ENCODE data around the gene HNRNPA2B1. TPM values are rescaled to one million over a fixed set of nuclear protein-coding genes. Genes with fewer than 3 reads are reported as not detected.
"Not testable (repeated sequence)": the region's sequence is repeated elsewhere in the genome, so short reads cannot be mapped to it uniquely, and the experiment has no call there.

The HNRNPA2B1 gene
- polyA plus RNA-seq, 1 of the 3 experiments (the other 2 are of a cell fraction), result 483 TPM

DNA sequence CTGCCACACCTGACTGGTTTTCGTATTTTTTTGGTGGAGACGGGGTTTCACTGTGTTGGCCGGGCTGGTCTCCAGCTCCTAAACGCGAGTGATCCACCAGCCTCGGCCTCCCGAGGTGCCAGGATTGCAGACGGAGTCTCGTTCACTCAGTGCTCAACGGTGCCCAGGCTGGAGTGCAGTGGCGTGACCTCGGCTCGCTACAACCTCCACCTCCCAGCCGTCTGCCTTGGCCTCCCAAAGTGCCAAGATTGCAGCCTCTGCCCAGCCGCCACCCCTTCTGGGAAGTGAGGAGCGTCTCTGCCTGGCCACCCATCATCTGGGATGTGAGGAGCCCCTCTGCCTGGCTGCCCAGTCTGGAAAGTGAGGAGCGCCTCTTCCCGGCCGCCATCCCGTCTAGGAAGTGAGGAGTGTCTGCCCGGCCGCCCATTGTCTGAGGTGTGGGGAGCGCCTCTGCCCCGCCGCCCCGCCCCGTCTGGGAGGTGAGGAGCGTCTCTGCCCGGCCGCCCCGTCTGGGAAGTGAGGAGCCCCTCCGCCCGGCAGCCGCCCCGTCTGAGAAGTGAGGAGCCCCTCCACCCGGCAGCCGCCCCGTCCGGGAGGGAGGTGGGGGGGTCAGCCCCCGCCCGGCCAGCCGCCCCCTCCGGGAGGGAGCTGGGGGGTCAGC, 52.8 kb downstream of the HNRNPA2B1 start:
- POLR2A ChIA-PET, H3K4me2 ChIP-seq: not testable (repeated sequence)

DNA sequence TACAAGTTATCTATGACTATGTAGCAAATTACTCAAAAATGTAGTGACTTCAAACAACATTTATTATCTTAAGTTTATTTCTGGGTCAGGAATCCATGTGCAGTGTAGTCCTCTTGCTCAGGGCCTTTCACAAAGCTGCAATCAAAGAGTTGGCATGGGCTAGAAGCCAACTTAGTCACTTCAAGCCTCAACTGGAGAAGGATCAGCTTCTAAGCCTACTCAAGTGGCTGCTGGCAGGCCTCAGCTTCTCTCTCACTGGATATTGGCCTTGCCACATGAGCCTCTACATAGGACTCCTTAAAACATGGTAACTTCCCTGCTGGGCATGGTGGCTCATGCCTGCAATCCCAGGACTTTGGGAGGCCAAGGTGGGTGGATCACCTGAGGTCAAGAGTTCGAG, 53.5 kb downstream of the HNRNPA2B1 start:
- H3K9ac ChIP-seq, result no peak overlapping the region
- DNase-seq, result no peak
- ChIA-PET CTCF (interaction anchor here (0.7 to 1.6 kb wide), 3 partner anchors 14 to 68 kb away, joined by 3 to 5 read pairs (median 3); no protein-coding TSS in a partner anchor), POLR2A (no interaction called here)
- no peaks in the 10 kb centered on the region for H3K9me3 ChIP-seq
- H3K4me3 ChIP-seq (ENCODE audit: low read depth in 2 of 2, low read length in 1 of 2), result no peak overlapping the region
- WGBS (ENCODE audit: low lambda C conversion rate), result 43% methylated on average over 1 of the region's 1 CpG
- TF ChIP-seq, protein P1, sequence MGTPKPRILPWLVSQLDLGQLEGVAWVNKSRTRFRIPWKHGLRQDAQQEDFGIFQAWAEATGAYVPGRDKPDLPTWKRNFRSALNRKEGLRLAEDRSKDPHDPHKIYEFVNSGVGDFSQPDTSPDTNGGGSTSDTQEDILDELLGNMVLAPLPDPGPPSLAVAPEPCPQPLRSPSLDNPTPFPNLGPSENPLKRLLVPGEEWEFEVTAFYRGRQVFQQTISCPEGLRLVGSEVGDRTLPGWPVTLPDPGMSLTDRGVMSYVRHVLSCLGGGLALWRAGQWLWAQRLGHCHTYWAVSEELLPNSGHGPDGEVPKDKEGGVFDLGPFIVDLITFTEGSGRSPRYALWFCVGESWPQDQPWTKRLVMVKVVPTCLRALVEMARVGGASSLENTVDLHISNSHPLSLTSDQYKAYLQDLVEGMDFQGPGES (IDR thresholded peaks at IDR 0.05; ENCODE audit: low read depth, low read length), result no peak
- no peak for TF ChIP-seq SIN3A (IDR thresholded peaks at IDR 0.05; ENCODE audit: borderline replicate concordance, low read depth, low read length)
- no peak for TF ChIP-seq POLR2AphosphoS5 (IDR thresholded peaks at IDR 0.05; ENCODE audit: low read depth, low read length)
- TF ChIP-seq NRF1 (IDR thresholded peaks at IDR 0.05; ENCODE audit: low read depth, low read length), result no peak
- TF ChIP-seq MEF2A (IDR thresholded peaks at IDR 0.05; ENCODE audit: borderline replicate concordance, low read depth), result no peak
- no peak for TF ChIP-seq ELF1 (IDR thresholded peaks at IDR 0.05)
- no peak for TF ChIP-seq GABPA (IDR thresholded peaks at IDR 0.05; ENCODE audit: low read depth)
- no peak for TF ChIP-seq TAF1 (IDR thresholded peaks at IDR 0.05; ENCODE audit: borderline replicate concordance, low read depth, low read length)
- TF ChIP-seq, protein P2, sequence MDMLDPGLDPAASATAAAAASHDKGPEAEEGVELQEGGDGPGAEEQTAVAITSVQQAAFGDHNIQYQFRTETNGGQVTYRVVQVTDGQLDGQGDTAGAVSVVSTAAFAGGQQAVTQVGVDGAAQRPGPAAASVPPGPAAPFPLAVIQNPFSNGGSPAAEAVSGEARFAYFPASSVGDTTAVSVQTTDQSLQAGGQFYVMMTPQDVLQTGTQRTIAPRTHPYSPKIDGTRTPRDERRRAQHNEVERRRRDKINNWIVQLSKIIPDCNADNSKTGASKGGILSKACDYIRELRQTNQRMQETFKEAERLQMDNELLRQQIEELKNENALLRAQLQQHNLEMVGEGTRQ (IDR thresholded peaks at IDR 0.05; ENCODE audit: borderline replicate concordance, low read depth, low read length), result no peak
- TF ChIP-seq, protein P3, sequence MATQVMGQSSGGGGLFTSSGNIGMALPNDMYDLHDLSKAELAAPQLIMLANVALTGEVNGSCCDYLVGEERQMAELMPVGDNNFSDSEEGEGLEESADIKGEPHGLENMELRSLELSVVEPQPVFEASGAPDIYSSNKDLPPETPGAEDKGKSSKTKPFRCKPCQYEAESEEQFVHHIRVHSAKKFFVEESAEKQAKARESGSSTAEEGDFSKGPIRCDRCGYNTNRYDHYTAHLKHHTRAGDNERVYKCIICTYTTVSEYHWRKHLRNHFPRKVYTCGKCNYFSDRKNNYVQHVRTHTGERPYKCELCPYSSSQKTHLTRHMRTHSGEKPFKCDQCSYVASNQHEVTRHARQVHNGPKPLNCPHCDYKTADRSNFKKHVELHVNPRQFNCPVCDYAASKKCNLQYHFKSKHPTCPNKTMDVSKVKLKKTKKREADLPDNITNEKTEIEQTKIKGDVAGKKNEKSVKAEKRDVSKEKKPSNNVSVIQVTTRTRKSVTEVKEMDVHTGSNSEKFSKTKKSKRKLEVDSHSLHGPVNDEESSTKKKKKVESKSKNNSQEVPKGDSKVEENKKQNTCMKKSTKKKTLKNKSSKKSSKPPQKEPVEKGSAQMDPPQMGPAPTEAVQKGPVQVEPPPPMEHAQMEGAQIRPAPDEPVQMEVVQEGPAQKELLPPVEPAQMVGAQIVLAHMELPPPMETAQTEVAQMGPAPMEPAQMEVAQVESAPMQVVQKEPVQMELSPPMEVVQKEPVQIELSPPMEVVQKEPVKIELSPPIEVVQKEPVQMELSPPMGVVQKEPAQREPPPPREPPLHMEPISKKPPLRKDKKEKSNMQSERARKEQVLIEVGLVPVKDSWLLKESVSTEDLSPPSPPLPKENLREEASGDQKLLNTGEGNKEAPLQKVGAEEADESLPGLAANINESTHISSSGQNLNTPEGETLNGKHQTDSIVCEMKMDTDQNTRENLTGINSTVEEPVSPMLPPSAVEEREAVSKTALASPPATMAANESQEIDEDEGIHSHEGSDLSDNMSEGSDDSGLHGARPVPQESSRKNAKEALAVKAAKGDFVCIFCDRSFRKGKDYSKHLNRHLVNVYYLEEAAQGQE (IDR thresholded peaks at IDR 0.05; ENCODE audit: low read depth, low read length), result no peak
- no peak for TF ChIP-seq FOXJ3 (CRISPR knock-in tag; IDR thresholded peaks at IDR 0.05)
- no peak for TF ChIP-seq MXI1 (IDR thresholded peaks at IDR 0.05; ENCODE audit: low read depth, low read length)
- no peak for TF ChIP-seq NFIC (IDR thresholded peaks at IDR 0.05; ENCODE audit: borderline replicate concordance)
- TF ChIP-seq JUND (IDR thresholded peaks at IDR 0.05), result no peak
- TF ChIP-seq, protein P4, sequence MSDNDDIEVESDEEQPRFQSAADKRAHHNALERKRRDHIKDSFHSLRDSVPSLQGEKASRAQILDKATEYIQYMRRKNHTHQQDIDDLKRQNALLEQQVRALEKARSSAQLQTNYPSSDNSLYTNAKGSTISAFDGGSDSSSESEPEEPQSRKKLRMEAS (IDR thresholded peaks at IDR 0.05; ENCODE audit: low read depth), result no peak
- TF ChIP-seq CHD2 (IDR thresholded peaks at IDR 0.05; ENCODE audit: low read length, partially characterized antibody), result no peak
- TF ChIP-seq TCF12 (IDR thresholded peaks at IDR 0.05), result no peak
- H3K36me3 ChIP-seq (replicated peaks in 1 of 2; ENCODE audit: control insufficient read depth in 1 of 2, insufficient read depth in 2 of 2, low read length in 1 of 2), result no peaks in the 10 kb centered on the region
- H4K20me1 ChIP-seq (ENCODE audit: insufficient read depth), result no peaks in the 10 kb centered on the region
- peaks cover 0 to 5% of the 10 kb centered on the region in 2 experiments; a peak in 1 of 4 replicates for H3K4me1 ChIP-seq (ENCODE audit: control insufficient read depth in 1 of 2, insufficient read depth in 2 of 2, low read depth in 1 of 2, low read length in 1 of 2)
- H3F3A ChIP-seq (replicated peaks; ENCODE audit: insufficient read depth), result no peaks in the 10 kb centered on the region
- no peak overlapping the region for H2AFZ ChIP-seq (ENCODE audit: low read depth)
- H3K27ac ChIP-seq (ENCODE audit: low read depth in 2 of 2, low read length in 1 of 2), result no peak overlapping the region
- no peaks in the 10 kb centered on the region for H3K27me3 ChIP-seq (ENCODE audit: insufficient read depth)
- H3K4me2 ChIP-seq, result no peak overlapping the region
- no peaks in the 10 kb centered on the region for H3K79me2 ChIP-seq (ENCODE audit: insufficient read depth)
- H3K9me2 ChIP-seq, result no peaks in the 10 kb centered on the region

More for the DNA sequence above, 52.8 kb downstream of the HNRNPA2B1 start:
- not testable (repeated sequence) for H4K20me1 ChIP-seq (ENCODE audit: insufficient read depth); H3K27ac ChIP-seq (ENCODE audit: low read depth in 2 of 2, low read length in 1 of 2); H3K9me2 ChIP-seq; H3K27me3 ChIP-seq (ENCODE audit: insufficient read depth); H2AFZ ChIP-seq (ENCODE audit: low read depth); H3K4me1 ChIP-seq (ENCODE audit: control insufficient read depth in 1 of 2, insufficient read depth in 2 of 2, low read depth in 1 of 2, low read length in 1 of 2); H3K4me3 ChIP-seq (ENCODE audit: low read depth in 2 of 2, low read length in 1 of 2); H3K9ac ChIP-seq; DNase-seq; H3K9me3 ChIP-seq; H3F3A ChIP-seq (replicated peaks; ENCODE audit: insufficient read depth); H3K79me2 ChIP-seq (ENCODE audit: insufficient read depth); H3K36me3 ChIP-seq (replicated peaks in 1 of 2; ENCODE audit: control insufficient read depth in 1 of 2, insufficient read depth in 2 of 2, low read length in 1 of 2)
- CTCF ChIA-PET, result interaction anchor here (1.6 kb wide), 1 partner anchor 57 kb away, joined by 5 read pairs; no protein-coding TSS in a partner anchor
- 91% methylated on average over 40 of the region's 43 CpGs for WGBS (ENCODE audit: low lambda C conversion rate)
